ENCODE data around the gene ANKRD55.
"Not testable (repeated sequence)": the region's sequence is repeated elsewhere in the genome, so short reads cannot be mapped to it uniquely, and the experiment has no call there.

ANKRD55 gene

GRCh38 chr5:56166671-56167385 is 66.3 kb downstream of the ANKRD55 start:
- DNase-seq: no peak

- DNase-seq: no peak
Observed at GRCh38 chr5:56164376-56164775, 68.8 kb downstream of the ANKRD55 start.

- no peak for DNase-seq
Observed at GRCh38 chr5:56161927-56162326, 71.2 kb downstream of the ANKRD55 start.

- no peak for DNase-seq
Observed at GRCh38 chr5:56161439-56161823, 71.7 kb downstream of the ANKRD55 start.

- no peak for DNase-seq
Observed at GRCh38 chr5:56160723-56161438, 72.2 kb downstream of the ANKRD55 start.

- DNase-seq: no peak
Observed at GRCh38 chr5:56159521-56159947, 73.6 kb downstream of the ANKRD55 start.

GRCh38 chr5:56158331-56158960 is 74.7 kb downstream of the ANKRD55 start:
- no peak for DNase-seq

GRCh38 chr5:56157191-56157621 is 75.9 kb downstream of the ANKRD55 start:
- DNase-seq: not testable (repeated sequence)

GRCh38 chr5:56156585-56157190 is 76.4 kb downstream of the ANKRD55 start:
- not testable (repeated sequence) for DNase-seq

- no peak for DNase-seq
Observed at GRCh38 chr5:56155992-56156584, 77.0 kb downstream of the ANKRD55 start.

- DNase-seq: no peak
Observed at GRCh38 chr5:56154732-56155484, 78.2 kb downstream of the ANKRD55 start.

GRCh38 chr5:56152437-56152836 is 80.7 kb downstream of the ANKRD55 start:
- DNase-seq: no peak

- not testable (repeated sequence) for DNase-seq
Observed at GRCh38 chr5:56150756-56151155, 82.4 kb downstream of the ANKRD55 start.

- no peak for DNase-seq
Observed at GRCh38 chr5:56148453-56148971, 84.6 kb downstream of the ANKRD55 start.

- no peak for DNase-seq
Observed at GRCh38 chr5:56147659-56148230, 85.4 kb downstream of the ANKRD55 start.

GRCh38 chr5:56147106-56147505 is 86.0 kb downstream of the ANKRD55 start:
- DNase-seq: no peak

GRCh38 chr5:56146674-56147073 is 86.5 kb downstream of the ANKRD55 start:
- DNase-seq: no peak

- DNase-seq: no peak
Observed at GRCh38 chr5:56145511-56145910, 87.6 kb downstream of the ANKRD55 start.

GRCh38 chr5:56145106-56145505 is 88.0 kb downstream of the ANKRD55 start:
- no peak for DNase-seq

GRCh38 chr5:56144211-56144610 is 88.9 kb downstream of the ANKRD55 start:
- DNase-seq: no peak

GRCh38 chr5:56143373-56143714 is 89.8 kb downstream of the ANKRD55 start:
- DNase-seq: no peak
